Panc1 (cell line): ENCODE measurements around the gene HSPA4. TPM values are rescaled to one million over a fixed set of nuclear protein-coding genes. Genes with fewer than 3 reads are reported as not detected.

Experiments used
- ATAC-seq: fragments of 200-7000 bp; cut with Tn5 transposase; 2 replicates; pipeline ENCODE4 v1.9.1; 2020; ENCODE audit warnings: mild to moderate bottlenecking, moderate library complexity
- BruUV-seq: library from RNA; stranded (reverse); fragments of 400-500 nt; replicated peaks from 2 replicates; lab custom pipeline; 2021; lab: Mats Ljungman, UMichigan
- CTCF ChIA-PET: fragments of 300-600 bp; sonication (Branson Sonifier 250); formaldehyde crosslinking; loops from one replicate; lab custom pipeline; 2022; ENCODE audit warnings: antibody characterized with exemption; lab: Charles Lee
- POLR2A ChIA-PET: fragments of 300-600 bp; sonication (Branson Sonifier 250); formaldehyde crosslinking; loops from one replicate; lab custom pipeline; 2022; ENCODE audit warnings: antibody characterized with exemption; lab: Charles Lee
- DNase-seq: peaks from one replicate; pipeline ENCODE4 v3.0.0-alpha.2; 2010; ENCODE audit warnings: low read depth, low spot score
- H3K27ac ChIP-seq: 2 replicates; pipeline ENCODE4 v1.5.1; 2011; ENCODE audit warnings: mild to moderate bottlenecking, low read length, inconsistent platforms
- H3K27me3 ChIP-seq: fragments of 200-500 bp; sonication (Bioruptor generic); 2 replicates; pipeline ENCODE4 v1.6.0; 2014; ENCODE audit warnings: low read length, inconsistent platforms; ENCODE audit not compliant: control insufficient read depth, insufficient read depth
- H3K36me3 ChIP-seq: fragments of 200-500 bp; sonication (Bioruptor generic); 2 replicates; pipeline ENCODE4 v1.5.1; 2014; ENCODE audit warnings: inconsistent platforms, mild to moderate bottlenecking, low read length, moderate library complexity; ENCODE audit not compliant: control insufficient read depth, insufficient read depth
- H3K4me1 ChIP-seq: 2 replicates; pipeline ENCODE4 v1.5.1; 2011; ENCODE audit warnings: inconsistent platforms, mild to moderate bottlenecking, low read length, moderate library complexity; ENCODE audit not compliant: control insufficient read depth, insufficient read depth
- H3K4me3 ChIP-seq, 2 experiments: 2 replicates each; pipeline ENCODE4 v1.5.1; 2011 to 2012; ENCODE audit warnings: low read depth in 2 of 2, low read length in 2 of 2, mild to moderate bottlenecking in 2 of 2, inconsistent platforms in 1 of 2, moderate library complexity in 1 of 2
- H3K9me3 ChIP-seq: fragments of 200-500 bp; sonication (Bioruptor generic); 2 replicates; pipeline ENCODE4 v1.5.1; 2014; ENCODE audit warnings: low read depth, mild to moderate bottlenecking, inconsistent platforms, low read length, moderate library complexity; ENCODE audit not compliant: control insufficient read depth, insufficient read depth
- CTCF ChIP-seq: fragments of 450-650 bp; IDR thresholded peaks from 2 replicates; pipeline ENCODE4 v1.5.1; 2017; ENCODE audit warnings: mild to moderate bottlenecking
- POLR2AphosphoS5 ChIP-seq: IDR thresholded peaks from 2 replicates; pipeline ENCODE4 v1.6.1; 2012; ENCODE audit warnings: mild to moderate bottlenecking, low read depth, low read length, moderate library complexity
- REST ChIP-seq, 2 experiments: IDR thresholded peaks; 2 replicates each; pipeline ENCODE4 v1.6.1; 2011 to 2012; ENCODE audit warnings: low read depth in 2 of 2, control low read depth in 1 of 2, low read length in 1 of 2, mild to moderate bottlenecking in 1 of 2, moderate library complexity in 1 of 2; ENCODE audit not compliant: insufficient read depth in 1 of 2
- SIN3A ChIP-seq: IDR thresholded peaks from 2 replicates; pipeline ENCODE4 v1.6.1; 2012; ENCODE audit warnings: low read depth, mild to moderate bottlenecking, low read length, moderate library complexity, borderline replicate concordance; ENCODE audit not compliant: insufficient read depth
- TCF7L2 ChIP-seq: IDR thresholded peaks from 2 replicates; pipeline ENCODE4 v1.6.1; 2011; ENCODE audit warnings: mild to moderate bottlenecking, low read depth, low read length, inconsistent platforms
- in situ Hi-C: cut with HindIII; loops from 2 replicates; pipeline ENCODE4 v1.10.0; 2016; ENCODE audit warnings: low sequenced_read_pairs, low pct_unique_long_range_greater_than_20kb
- intact Hi-C: fragments of 100-400 bp; cut with micrococcal nuclease; formaldehyde crosslinking; loops from one replicate; pipeline ENCODE4 v1.10.0; 2022; ENCODE audit not compliant: unreplicated experiment
- total RNA-seq: library from RNA; stranded (reverse); gene quantifications from one replicate; pipeline ENCODE4 v1.2.1, GENCODE V29; 2021; ENCODE audit not compliant: unreplicated experiment

The HSPA4 gene
- total RNA-seq, 1 experiment from 2014 or later = 247 TPM

- DNase-seq = no peak
- BruUV-seq = no TSS peak
- Histone ChIP-seq H3K27ac (no peak overlapping the region), H3K4me3 (no peak overlapping the region), H3K36me3 (no peaks in the 10 kb centered on the region), H3K4me1 (no peaks in the 10 kb centered on the region), H3K27me3 (no peaks in the 10 kb centered on the region), H3K9me3 (no peaks in the 10 kb centered on the region)
- ChIA-PET POLR2A (no interaction called here), CTCF (no interaction called here)
- in situ Hi-C loops (no loop called here), intact Hi-C loops (no loop called here)
- ATAC-seq = no peak
- no peak for TF ChIP-seq SIN3A
- TF ChIP-seq REST (IDR thresholded peaks at IDR 0.05; ENCODE audit: insufficient read depth in 1 of 2, low read depth in 2 of 2, low read length in 1 of 2) = no peak
- no peak for TF ChIP-seq TCF7L2
- TF ChIP-seq POLR2AphosphoS5 = no peak
- TF ChIP-seq CTCF = no peak
Observed at GRCh38 chr5:133129289-133129688, 77.5 kb downstream of the HSPA4 start.

DNA sequence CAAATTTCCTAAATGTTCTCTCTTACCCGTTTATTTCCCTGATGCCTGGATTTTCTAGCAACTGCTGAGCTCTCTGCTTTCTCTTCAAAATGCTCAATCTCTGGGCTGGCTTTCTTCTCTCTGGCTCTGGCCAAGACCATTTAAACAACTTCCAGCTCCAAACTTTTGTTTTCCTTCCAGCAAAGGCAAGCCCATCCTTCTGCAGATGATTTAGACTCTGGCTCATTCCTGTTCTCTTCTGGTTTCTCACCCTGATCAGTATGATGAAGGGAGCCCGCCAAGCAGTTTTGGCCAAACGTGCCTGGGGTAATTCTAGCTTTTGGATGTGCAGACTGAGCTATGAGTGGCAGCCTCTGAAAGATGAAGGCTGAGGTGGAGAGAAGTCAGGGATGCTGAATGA lies 78.1 kb downstream of the HSPA4 start:
- ChIA-PET CTCF (no interaction called here), POLR2A (no interaction called here)
- TF ChIP-seq CTCF = no peak
- no peak for TF ChIP-seq POLR2AphosphoS5
- no peak for TF ChIP-seq TCF7L2
- TF ChIP-seq SIN3A = no peak
- no peak for TF ChIP-seq REST (IDR thresholded peaks at IDR 0.05; ENCODE audit: insufficient read depth in 1 of 2, low read depth in 2 of 2, low read length in 1 of 2)
- ATAC-seq (no peak), DNase-seq (no peak)
- no peaks in the 10 kb centered on the region for H3K9me3 ChIP-seq
- BruUV-seq = no TSS peak
- H3K27ac ChIP-seq = no peak overlapping the region
- in situ Hi-C loops (no loop called here), intact Hi-C loops (no loop called here)
- H3K27me3 ChIP-seq = no peaks in the 10 kb centered on the region
- H3K4me1 ChIP-seq = no peaks in the 10 kb centered on the region
- no peaks in the 10 kb centered on the region for H3K36me3 ChIP-seq
- H3K4me3 ChIP-seq = no peak overlapping the region
